Neural cell (in vitro differentiated cells): Measurements from ENCODE around the gene KANSL3. TPM values are rescaled to one million over a fixed set of nuclear protein-coding genes. Genes with fewer than 3 reads are reported as not detected.

Experiments used
- H2AFZ ChIP-seq: fragments of 200-600, 300-800 bp; sonication (generic), shearing (Covaris generic); 2 replicates; pipeline ENCODE4 v1.6.0; 2014; ENCODE audit warnings: low read depth, mild to moderate bottlenecking, antibody characterized with exemption, low read length, moderate library complexity
- H3F3A ChIP-seq: fragments of 200-600 bp; shearing (Covaris generic); 2 replicates; pipeline ENCODE4 v1.6.1; 2016; ENCODE audit warnings: mild to moderate bottlenecking, moderate library complexity, mixed read lengths, antibody characterized with exemption, low read length; ENCODE audit not compliant: insufficient read depth, poor library complexity, severe bottlenecking
- H3K27ac ChIP-seq: fragments of 200-600, 300-800 bp; sonication (generic), shearing (Covaris generic); 2 replicates; pipeline ENCODE4 v1.5.1; 2014; ENCODE audit warnings: mild to moderate bottlenecking, low read length, moderate library complexity
- H3K27me3 ChIP-seq: fragments of 300-800, 200-600 bp; sonication (generic), shearing (Covaris generic); 2 replicates; pipeline ENCODE4 v1.6.0; 2014; ENCODE audit warnings: mild to moderate bottlenecking, low read depth, low read length, moderate library complexity; ENCODE audit not compliant: insufficient read depth
- H3K36me3 ChIP-seq: fragments of 300-800, 200-600 bp; sonication (generic), shearing (Covaris generic); 2 replicates; pipeline ENCODE4 v1.5.1; 2014; ENCODE audit warnings: mild to moderate bottlenecking, antibody characterized with exemption, low read length, moderate library complexity; ENCODE audit not compliant: insufficient read depth
- H3K4me2 ChIP-seq: fragments of 300-800, 200-600 bp; sonication (generic), shearing (Covaris generic); 2 replicates; pipeline ENCODE4 v1.6.0; 2014; ENCODE audit warnings: mild to moderate bottlenecking, low read length
- H3K4me3 ChIP-seq: fragments of 300-800, 200-600 bp; sonication (generic), shearing (Covaris generic); 2 replicates; pipeline ENCODE4 v1.5.1; 2014; ENCODE audit warnings: mild to moderate bottlenecking, low read length, moderate library complexity
- H3K79me2 ChIP-seq: fragments of 200-600 bp; shearing (Covaris generic); replicated peaks from 2 replicates; pipeline ENCODE4 v1.6.0; 2014; ENCODE audit warnings: mild to moderate bottlenecking, low read length, moderate library complexity; ENCODE audit not compliant: insufficient read depth
- H3K9ac ChIP-seq: fragments of 300-800, 200-600 bp; sonication (generic), shearing (Covaris generic); 2 replicates; pipeline ENCODE4 v1.6.1; 2016; ENCODE audit warnings: mild to moderate bottlenecking, low read length, mixed read lengths
- H3K9me2 ChIP-seq: fragments of 200-600 bp; shearing (Covaris generic); 2 replicates; pipeline ENCODE4 v1.6.1; 2016; ENCODE audit warnings: mild to moderate bottlenecking, low read length, mixed read lengths; ENCODE audit not compliant: insufficient read depth
- H3K9me3 ChIP-seq: fragments of 200-600, 300-800 bp; sonication (generic), shearing (Covaris generic); 2 replicates; pipeline ENCODE4 v1.6.1; 2016; ENCODE audit warnings: mild to moderate bottlenecking, mixed run types, low read length, moderate library complexity, mixed read lengths
- H4K20me1 ChIP-seq: fragments of 200-600 bp; shearing (Covaris generic); 2 replicates; pipeline ENCODE4 v1.6.1; 2016; ENCODE audit warnings: mild to moderate bottlenecking, mixed run types; ENCODE audit not compliant: insufficient read depth
- CTCF ChIP-seq: fragments of 450-650 bp; IDR thresholded peaks from 2 replicates; pipeline ENCODE4 v1.5.1; 2014; ENCODE audit warnings: antibody characterized with exemption, mild to moderate bottlenecking, moderate library complexity; ENCODE audit not compliant: poor library complexity, severe bottlenecking
- EP300 ChIP-seq: fragments of 450-650 bp; conservative IDR thresholded peaks from 2 replicates; pipeline ENCODE4 v1.6.1; 2014; ENCODE audit warnings: antibody characterized with exemption, mild to moderate bottlenecking, moderate library complexity; ENCODE audit not compliant: poor library complexity, severe bottlenecking
- EZH2 ChIP-seq: fragments of 200-600, 300-800 bp; shearing (Covaris generic), sonication (generic); IDR thresholded peaks from 2 replicates; pipeline ENCODE4 v1.6.1; 2014; ENCODE audit warnings: antibody characterized with exemption, low read length, borderline replicate concordance, mild to moderate bottlenecking; ENCODE audit not compliant: insufficient read depth, poor library complexity, severe bottlenecking
- MXI1 ChIP-seq: fragments of 450-650 bp; conservative IDR thresholded peaks from 2 replicates; pipeline ENCODE4 v1.6.1; 2014; ENCODE audit warnings: antibody characterized with exemption, mild to moderate bottlenecking; ENCODE audit not compliant: poor library complexity, severe bottlenecking
- POLR2AphosphoS5 ChIP-seq: IDR thresholded peaks from 2 replicates; pipeline ENCODE4 v1.6.1; 2012
- RAD21 ChIP-seq: fragments of 450-650 bp; conservative IDR thresholded peaks from 2 replicates; pipeline ENCODE4 v1.6.1; 2014; ENCODE audit warnings: antibody characterized with exemption, mild to moderate bottlenecking, moderate library complexity
- REST ChIP-seq: IDR thresholded peaks from 2 replicates; pipeline ENCODE4 v1.6.1; 2012; ENCODE audit warnings: borderline replicate concordance
- SMC3 ChIP-seq: fragments of 450-650 bp; conservative IDR thresholded peaks from 2 replicates; pipeline ENCODE4 v1.6.1; 2014; ENCODE audit warnings: antibody characterized with exemption, mild to moderate bottlenecking, moderate library complexity; ENCODE audit not compliant: poor library complexity
- TAF1 ChIP-seq: IDR thresholded peaks from 2 replicates; pipeline ENCODE4 v1.6.1; 2012; ENCODE audit warnings: low read depth
- polyA plus RNA-seq: library from polyadenylated mRNA; depleted of rRNA; stranded (reverse); fragments of >200 nt; gene quantifications from 2 replicates; pipeline ENCODE4 v1.2.3, GENCODE V29; 2014

The KANSL3 gene
- polyA plus RNA-seq, 1 donor from 2014 or later: 37.7 TPM

- no peaks in the 10 kb centered on the region for H3K36me3 ChIP-seq
- no peaks in the 10 kb centered on the region for H3F3A ChIP-seq
- no peaks in the 10 kb centered on the region for H3K9me3 ChIP-seq
- no peaks in the 10 kb centered on the region for H3K9me2 ChIP-seq
- no peak overlapping the region for H3K9ac ChIP-seq
- no peak overlapping the region for H3K27ac ChIP-seq
- H2AFZ ChIP-seq: no peak overlapping the region
- TF ChIP-seq SMC3 (no peak), EZH2 (no peak), EP300 (no peak), CTCF (no peak), MXI1 (no peak), POLR2AphosphoS5 (no peak), REST (no peak), TAF1 (no peak), RAD21 (no peak)
- no peaks in the 10 kb centered on the region for H3K27me3 ChIP-seq
- no peak overlapping the region for H3K4me3 ChIP-seq
- H4K20me1 ChIP-seq: no peaks in the 10 kb centered on the region
- no peaks in the 10 kb centered on the region for H3K79me2 ChIP-seq
- no peak overlapping the region for H3K4me2 ChIP-seq
These were observed 50.3 kb downstream of the KANSL3 start for GRCh38 chr2:96587843-96588242.

GRCh38 chr2:96584017-96584416, 54.1 kb downstream of the KANSL3 start:
- no peak overlapping the region for H3K4me2 ChIP-seq
- no peaks in the 10 kb centered on the region for H3K9me3 ChIP-seq
- H3K79me2 ChIP-seq: no peaks in the 10 kb centered on the region
- H3K27ac ChIP-seq: no peak overlapping the region
- H3K9me2 ChIP-seq: no peaks in the 10 kb centered on the region
- H2AFZ ChIP-seq: no peak overlapping the region
- H3F3A ChIP-seq: no peaks in the 10 kb centered on the region
- H3K27me3 ChIP-seq: no peaks in the 10 kb centered on the region
- no peak for TF ChIP-seq EZH2
- no peaks in the 10 kb centered on the region for H3K36me3 ChIP-seq
- H3K4me3 ChIP-seq: no peak overlapping the region
- no peak overlapping the region for H3K9ac ChIP-seq
- H4K20me1 ChIP-seq: no peaks in the 10 kb centered on the region

- Histone ChIP-seq H3K9me3 (no peaks in the 10 kb centered on the region), H4K20me1 (no peaks in the 10 kb centered on the region), H3K36me3 (no peaks in the 10 kb centered on the region), H3K9me2 (no peaks in the 10 kb centered on the region), H3F3A (no peaks in the 10 kb centered on the region), H2AFZ (no peak overlapping the region), H3K4me3 (no peak overlapping the region), H3K9ac (no peak overlapping the region), H3K4me2 (no peak overlapping the region), H3K27ac (no peak overlapping the region), H3K27me3 (no peaks in the 10 kb centered on the region), H3K79me2 (no peaks in the 10 kb centered on the region)
- TF ChIP-seq MXI1: no peak
- no peak for TF ChIP-seq EP300
- TF ChIP-seq CTCF: no peak
- no peak for TF ChIP-seq SMC3
- TF ChIP-seq POLR2AphosphoS5: no peak
- no peak for TF ChIP-seq RAD21
- TF ChIP-seq TAF1: no peak
- no peak for TF ChIP-seq EZH2
- no peak for TF ChIP-seq REST
These were observed 57.3 kb downstream of the KANSL3 start for GRCh38 chr2:96580771-96581170.
